ENCODE results near the gene GPM6B.

Gene GPM6B

DNA sequence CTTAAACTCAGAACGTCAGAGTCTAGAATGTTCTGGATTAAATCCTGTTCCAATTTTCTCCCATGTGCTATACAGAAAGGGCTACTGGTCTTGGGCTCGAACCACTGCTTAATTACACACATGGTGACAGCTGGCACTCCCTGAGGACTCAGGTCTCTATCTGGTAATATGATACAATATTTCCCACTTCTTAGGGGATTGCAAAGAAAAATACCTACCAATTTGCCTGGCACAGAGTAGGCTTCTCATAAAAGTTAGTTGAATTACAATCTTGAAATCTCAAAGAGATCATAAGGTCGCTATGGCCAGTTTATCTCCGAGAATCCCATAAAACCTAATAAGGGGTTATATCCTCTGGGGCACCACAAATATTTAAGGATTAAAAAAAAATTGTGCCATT is 8.6 kb downstream of the GPM6B start:
- H3K27me3 ChIP-seq (ENCODE audit: insufficient read depth, low read length) = no peaks in the 10 kb centered on the region

DNA sequence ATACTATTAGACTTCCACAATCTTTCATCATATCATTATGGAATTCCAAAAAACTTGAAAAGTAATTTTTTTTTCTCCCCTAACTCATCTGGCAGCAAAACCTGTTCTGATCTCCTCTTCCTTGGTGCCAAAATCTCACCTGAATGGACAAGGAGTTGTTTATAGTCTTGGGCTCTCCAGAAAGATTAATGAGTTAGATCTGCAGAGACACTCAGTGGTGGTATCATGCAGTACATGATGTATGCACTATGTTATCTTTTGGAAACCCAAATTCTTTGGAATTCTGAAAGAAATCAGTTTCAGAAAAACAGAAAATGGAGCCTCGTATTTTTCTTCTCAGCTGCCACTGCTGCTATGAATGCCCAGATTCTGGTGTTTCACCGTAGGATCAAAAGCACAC is 11.7 kb downstream of the GPM6B start:
- no peaks in the 10 kb centered on the region for H3K4me1 ChIP-seq (ENCODE audit: insufficient read depth, low read length)
- H3K4me3 ChIP-seq (ENCODE audit: low read length) = no peak overlapping the region
- H3K27me3 ChIP-seq (ENCODE audit: insufficient read depth, low read length) = no peaks in the 10 kb centered on the region
- H3K9me3 ChIP-seq (ENCODE audit: low read length) = no peaks in the 10 kb centered on the region
- peaks cover 8% of the 10 kb centered on the region for H3K36me3 ChIP-seq (ENCODE audit: insufficient read depth, low read length)
- no peak overlapping the region for H2AFZ ChIP-seq (ENCODE audit: low read depth, low read length)

More for the DNA sequence above, 8.6 kb downstream of the GPM6B start:
- H3K4me3 ChIP-seq (ENCODE audit: low read length) = no peak overlapping the region
- peaks cover 15% of the 10 kb centered on the region for H3K36me3 ChIP-seq (ENCODE audit: insufficient read depth, low read length)
- no peak overlapping the region for H2AFZ ChIP-seq (ENCODE audit: low read depth, low read length)
- no peaks in the 10 kb centered on the region for H3K4me1 ChIP-seq (ENCODE audit: insufficient read depth, low read length)
- peaks cover 2% of the 10 kb centered on the region for H3K9me3 ChIP-seq (ENCODE audit: low read length)

DNA sequence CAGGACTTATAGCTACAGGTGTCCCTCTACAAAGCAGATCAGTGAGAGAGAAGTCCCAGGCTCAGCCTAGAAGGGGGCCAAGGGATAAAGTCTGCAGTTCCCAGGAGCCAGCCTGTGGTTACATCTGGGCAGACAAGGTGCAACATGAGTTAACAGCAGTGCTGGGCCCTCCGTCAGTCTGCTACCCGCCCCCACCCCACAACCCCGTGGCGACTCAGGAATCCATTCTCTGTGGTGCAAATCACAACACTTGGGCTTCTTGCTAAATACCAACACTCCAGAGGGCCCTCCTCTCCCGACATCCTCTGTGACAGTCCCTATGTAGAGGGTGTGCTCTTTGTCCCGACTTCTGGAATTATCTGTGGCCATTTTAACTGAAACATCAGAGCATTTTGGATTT is 13.8 kb downstream of the GPM6B start:
- Histone ChIP-seq H3K4me1 (ENCODE audit: insufficient read depth, low read length) (no peaks in the 10 kb centered on the region), H2AFZ (ENCODE audit: low read depth, low read length) (no peak overlapping the region), H3K36me3 (ENCODE audit: insufficient read depth, low read length) (peaks cover 10% of the 10 kb centered on the region), H3K27me3 (ENCODE audit: insufficient read depth, low read length) (no peaks in the 10 kb centered on the region), H3K4me3 (ENCODE audit: low read length) (no peak overlapping the region), H3K9me3 (ENCODE audit: low read length) (peaks cover 6% of the 10 kb centered on the region)

DNA sequence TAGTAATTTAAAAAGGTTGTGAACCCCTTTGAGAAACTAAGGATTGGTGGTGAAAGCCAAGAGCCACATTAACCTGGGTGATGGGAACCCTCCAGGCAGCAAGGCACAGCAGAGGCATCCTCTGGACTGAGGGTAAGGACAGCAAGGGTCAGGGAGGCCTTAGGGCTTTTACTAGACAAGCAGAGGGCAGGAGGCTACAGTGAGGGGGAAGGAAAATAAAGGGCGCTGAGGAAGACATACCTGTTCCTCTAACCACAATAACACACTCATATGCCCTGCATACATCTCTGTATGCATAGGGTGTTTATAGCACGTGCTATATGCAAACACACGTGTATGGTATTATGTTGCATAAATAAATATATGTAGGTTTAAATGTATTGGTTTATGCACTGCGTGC is 18.7 kb downstream of the GPM6B start:
- Histone ChIP-seq H3K36me3 (ENCODE audit: insufficient read depth, low read length) (peaks cover 6% of the 10 kb centered on the region), H3K9me3 (ENCODE audit: low read length) (peaks cover 6% of the 10 kb centered on the region), H3K27me3 (ENCODE audit: insufficient read depth, low read length) (no peaks in the 10 kb centered on the region), H3K4me3 (ENCODE audit: low read length) (no peak overlapping the region), H2AFZ (ENCODE audit: low read depth, low read length) (no peak overlapping the region), H3K4me1 (ENCODE audit: insufficient read depth, low read length) (no peaks in the 10 kb centered on the region)

DNA sequence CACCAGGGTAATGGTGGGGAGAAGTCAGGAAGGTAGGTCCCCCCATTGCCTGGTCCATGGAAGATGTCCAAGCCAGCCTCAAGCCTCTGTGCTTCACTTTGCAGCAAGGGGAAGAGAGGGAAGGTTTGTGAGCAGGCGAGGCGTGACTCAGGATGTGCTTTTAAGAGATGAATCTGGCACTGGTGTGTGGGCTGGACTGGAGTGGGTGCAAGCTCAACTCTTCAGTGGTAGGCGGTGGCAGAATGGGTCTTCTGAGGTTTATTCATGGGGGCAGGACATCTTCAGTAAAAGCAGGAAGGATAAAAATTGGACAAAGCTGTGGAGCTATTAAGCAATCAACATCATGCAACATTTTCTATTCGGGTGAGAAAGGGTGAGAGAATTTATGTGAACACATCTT is 19.4 kb downstream of the GPM6B start:
- Histone ChIP-seq H3K36me3 (ENCODE audit: insufficient read depth, low read length) (peaks cover 6% of the 10 kb centered on the region), H3K4me1 (ENCODE audit: insufficient read depth, low read length) (no peaks in the 10 kb centered on the region), H3K27me3 (ENCODE audit: insufficient read depth, low read length) (no peaks in the 10 kb centered on the region), H3K4me3 (ENCODE audit: low read length) (no peak overlapping the region), H3K9me3 (ENCODE audit: low read length) (peaks cover 6% of the 10 kb centered on the region), H2AFZ (ENCODE audit: low read depth, low read length) (no peak overlapping the region)

- peaks cover 12% of the 10 kb centered on the region for H3K4me1 ChIP-seq (ENCODE audit: insufficient read depth, low read length)
- peaks cover 6% of the 10 kb centered on the region for H3K36me3 ChIP-seq (ENCODE audit: insufficient read depth, low read length)
- no peak overlapping the region for H3K4me3 ChIP-seq (ENCODE audit: low read length)
- H2AFZ ChIP-seq (ENCODE audit: low read depth, low read length) = no peak overlapping the region
- H3K27me3 ChIP-seq (ENCODE audit: insufficient read depth, low read length) = no peaks in the 10 kb centered on the region
- no peaks in the 10 kb centered on the region for H3K9me3 ChIP-seq (ENCODE audit: low read length)
Observed at GRCh38 chrX:13794417-13794816, 22.5 kb downstream of the GPM6B start.

DNA sequence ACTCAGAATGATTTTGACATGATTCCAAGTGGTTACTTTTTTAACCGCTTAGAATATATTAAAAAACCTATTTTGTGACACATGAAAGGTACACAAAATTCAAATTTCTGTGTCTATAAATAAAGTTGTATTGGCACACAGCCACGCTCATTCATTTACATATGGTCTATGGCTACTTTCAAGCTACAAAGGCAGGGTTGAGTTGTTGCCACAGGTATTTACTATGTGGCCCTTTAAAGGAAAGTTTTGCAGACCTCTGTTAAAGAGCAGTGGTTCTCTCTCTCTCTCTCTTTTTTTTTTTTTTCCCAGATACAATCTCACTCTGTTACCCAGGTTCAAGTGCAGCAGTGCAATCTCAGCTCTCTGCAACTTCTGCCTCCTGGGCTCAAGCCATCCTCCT is 23.0 kb downstream of the GPM6B start:
- Histone ChIP-seq H3K36me3 (ENCODE audit: insufficient read depth, low read length) (peaks cover 6% of the 10 kb centered on the region), H3K27me3 (ENCODE audit: insufficient read depth, low read length) (no peaks in the 10 kb centered on the region), H3K9me3 (ENCODE audit: low read length) (no peaks in the 10 kb centered on the region), H3K4me1 (ENCODE audit: insufficient read depth, low read length) (peaks cover 12% of the 10 kb centered on the region), H2AFZ (ENCODE audit: low read depth, low read length) (no peak overlapping the region), H3K4me3 (ENCODE audit: low read length) (no peak overlapping the region)

- peaks cover 12% of the 10 kb centered on the region for H3K4me1 ChIP-seq (ENCODE audit: insufficient read depth, low read length)
- no peaks in the 10 kb centered on the region for H3K9me3 ChIP-seq (ENCODE audit: low read length)
- H3K4me3 ChIP-seq (ENCODE audit: low read length) = no peak overlapping the region
- H2AFZ ChIP-seq (ENCODE audit: low read depth, low read length) = no peak overlapping the region
- H3K36me3 ChIP-seq (ENCODE audit: insufficient read depth, low read length) = peaks cover under 1% of the 10 kb centered on the region
- H3K27me3 ChIP-seq (ENCODE audit: insufficient read depth, low read length) = no peaks in the 10 kb centered on the region
Observed at GRCh38 chrX:13791559-13791958, 25.3 kb downstream of the GPM6B start.

- Histone ChIP-seq H3K36me3 (ENCODE audit: insufficient read depth, low read length) (no peaks in the 10 kb centered on the region), H3K9me3 (ENCODE audit: low read length) (no peaks in the 10 kb centered on the region), H3K27me3 (ENCODE audit: insufficient read depth, low read length) (no peaks in the 10 kb centered on the region), H3K4me1 (ENCODE audit: insufficient read depth, low read length) (peaks cover 12% of the 10 kb centered on the region), H2AFZ (ENCODE audit: low read depth, low read length) (no peak overlapping the region), H3K4me3 (ENCODE audit: low read length) (no peak overlapping the region)
Observed at GRCh38 chrX:13791145-13791544, 25.7 kb downstream of the GPM6B start.

DNA sequence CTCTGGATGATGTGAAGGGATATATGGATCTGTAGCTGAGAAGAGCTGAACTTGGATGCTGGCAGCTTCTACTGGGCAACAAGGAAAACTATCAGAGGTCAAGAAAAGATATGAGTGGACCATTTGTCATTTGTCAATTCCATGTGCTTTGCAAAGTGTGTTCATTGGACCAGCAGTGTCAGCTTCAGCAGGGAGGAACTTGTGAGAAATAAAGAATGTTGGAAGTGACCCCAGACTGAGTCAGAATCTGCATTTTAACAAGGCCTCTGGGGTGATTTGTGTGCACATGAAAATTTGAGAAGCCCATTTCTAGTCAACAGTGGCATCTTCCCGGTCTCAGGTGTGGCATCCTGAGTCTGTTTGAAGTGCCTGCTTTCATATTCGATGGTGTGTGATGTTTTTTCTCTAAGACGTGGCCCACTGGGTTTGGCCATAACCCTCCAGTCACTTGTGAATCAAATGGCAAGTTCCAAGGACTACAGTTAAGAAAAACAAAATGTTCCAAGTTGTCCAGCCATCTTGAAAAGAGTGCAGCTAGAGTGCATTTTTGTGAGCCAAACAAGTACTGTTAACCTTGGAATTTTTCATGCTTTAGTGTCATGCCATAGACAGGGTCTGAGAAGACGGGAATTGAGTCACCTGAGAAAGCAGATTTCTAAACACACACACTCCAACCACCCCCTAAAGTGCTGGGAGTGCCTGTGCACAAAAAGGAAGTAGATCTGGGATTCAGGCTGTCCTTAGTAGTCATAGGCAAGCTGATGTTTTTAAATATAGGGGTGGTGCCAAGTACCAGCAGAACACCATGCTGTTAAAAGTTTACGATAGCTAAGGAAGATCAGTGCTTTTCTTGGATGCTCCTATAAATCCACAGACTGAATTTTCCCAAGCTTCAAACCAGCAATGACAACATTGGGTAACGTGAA is 26.4 kb downstream of the GPM6B start:
- peaks cover 12% of the 10 kb centered on the region for H3K4me1 ChIP-seq (ENCODE audit: insufficient read depth, low read length)
- no peak overlapping the region for H2AFZ ChIP-seq (ENCODE audit: low read depth, low read length)
- no peaks in the 10 kb centered on the region for H3K9me3 ChIP-seq (ENCODE audit: low read length)
- no peaks in the 10 kb centered on the region for H3K36me3 ChIP-seq (ENCODE audit: insufficient read depth, low read length)
- no peak overlapping the region for H3K4me3 ChIP-seq (ENCODE audit: low read length)
- H3K27me3 ChIP-seq (ENCODE audit: insufficient read depth, low read length) = no peaks in the 10 kb centered on the region

DNA sequence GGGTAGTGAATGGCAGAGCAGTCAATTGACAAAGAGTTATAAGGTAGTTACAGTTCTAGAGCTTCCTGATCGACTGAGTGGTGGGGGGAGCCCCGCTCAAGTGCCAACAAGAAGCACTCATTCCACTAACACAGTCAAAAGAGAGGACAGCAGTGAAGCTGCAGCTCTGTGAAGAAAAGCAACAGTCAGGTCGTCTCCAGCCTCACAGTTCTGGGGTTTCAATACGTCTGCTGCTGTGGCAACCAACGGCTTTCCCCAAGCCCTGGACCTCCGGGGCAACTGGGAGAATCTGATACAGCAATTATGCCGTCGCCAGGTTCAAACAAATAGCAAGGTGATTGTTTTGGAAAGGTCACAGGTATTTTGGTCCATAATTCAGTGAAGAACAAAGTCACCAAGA is 30.8 kb downstream of the GPM6B start:
- no peak overlapping the region for H2AFZ ChIP-seq (ENCODE audit: low read depth, low read length)
- peaks cover 5% of the 10 kb centered on the region for H3K4me1 ChIP-seq (ENCODE audit: insufficient read depth, low read length)
- no peak overlapping the region for H3K4me3 ChIP-seq (ENCODE audit: low read length)
- H3K36me3 ChIP-seq (ENCODE audit: insufficient read depth, low read length) = peaks cover 33% of the 10 kb centered on the region
- no peaks in the 10 kb centered on the region for H3K27me3 ChIP-seq (ENCODE audit: insufficient read depth, low read length)
- no peaks in the 10 kb centered on the region for H3K9me3 ChIP-seq (ENCODE audit: low read length)

- Histone ChIP-seq H3K27me3 (ENCODE audit: insufficient read depth, low read length) (no peaks in the 10 kb centered on the region), H3K9me3 (ENCODE audit: low read length) (no peaks in the 10 kb centered on the region), H2AFZ (ENCODE audit: low read depth, low read length) (no peak overlapping the region), H3K4me3 (ENCODE audit: low read length) (no peak overlapping the region), H3K4me1 (ENCODE audit: insufficient read depth, low read length) (no peaks in the 10 kb centered on the region), H3K36me3 (ENCODE audit: insufficient read depth, low read length) (peaks cover 65% of the 10 kb centered on the region)
Observed at GRCh38 chrX:13780868-13781427, 35.9 kb downstream of the GPM6B start.

DNA sequence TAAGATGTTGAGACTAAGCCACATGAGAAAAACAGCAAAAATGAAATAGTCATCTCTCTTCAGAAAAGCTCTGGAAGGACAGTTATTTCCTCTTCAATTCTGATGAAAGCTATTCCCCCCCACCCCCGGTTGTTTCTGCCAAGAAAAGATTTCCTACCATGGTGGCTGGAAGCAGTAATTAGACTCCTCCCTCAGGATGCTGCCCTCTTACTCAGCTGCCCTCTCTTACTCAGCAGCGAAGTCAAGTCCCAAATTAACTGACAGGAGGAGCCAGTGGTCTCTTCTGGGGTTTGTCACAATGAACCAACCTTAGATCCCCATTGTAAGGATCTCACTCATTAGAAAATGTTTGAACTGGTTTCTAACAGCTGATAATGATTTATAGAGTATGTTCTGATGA is 38.0 kb downstream of the GPM6B start:
- Histone ChIP-seq H3K27me3 (ENCODE audit: insufficient read depth, low read length) (peaks cover 3% of the 10 kb centered on the region), H3K4me1 (ENCODE audit: insufficient read depth, low read length) (no peaks in the 10 kb centered on the region), H2AFZ (ENCODE audit: low read depth, low read length) (no peak overlapping the region), H3K9me3 (ENCODE audit: low read length) (no peaks in the 10 kb centered on the region), H3K36me3 (ENCODE audit: insufficient read depth, low read length) (peaks cover 73% of the 10 kb centered on the region), H3K4me3 (ENCODE audit: low read length) (no peak overlapping the region)
